Astrocyte of the spinal cord (primary cell): ENCODE measurements around the gene TEAD4.

Experiments used
- DNase-seq: peaks from one replicate; pipeline ENCODE4 v3.0.0; 2011; ENCODE audit warnings: low read depth, low spot score
- H3K4me3 ChIP-seq: 2 replicates; pipeline ENCODE4 v1.5.1; 2011; ENCODE audit warnings: low read depth, mild to moderate bottlenecking, low read length, moderate library complexity
- in situ Hi-C: cut with HindIII; loops from 2 replicates; pipeline ENCODE4 v1.10.0; 2017; ENCODE audit warnings: low sequenced_read_pairs
- TF ChIP-seq, protein P1 (sequence below): IDR thresholded peaks from 2 replicates; pipeline ENCODE4 v1.5.1; 2012; ENCODE audit warnings: low read depth, mild to moderate bottlenecking, low read length, inconsistent platforms

The TEAD4 gene

DNA sequence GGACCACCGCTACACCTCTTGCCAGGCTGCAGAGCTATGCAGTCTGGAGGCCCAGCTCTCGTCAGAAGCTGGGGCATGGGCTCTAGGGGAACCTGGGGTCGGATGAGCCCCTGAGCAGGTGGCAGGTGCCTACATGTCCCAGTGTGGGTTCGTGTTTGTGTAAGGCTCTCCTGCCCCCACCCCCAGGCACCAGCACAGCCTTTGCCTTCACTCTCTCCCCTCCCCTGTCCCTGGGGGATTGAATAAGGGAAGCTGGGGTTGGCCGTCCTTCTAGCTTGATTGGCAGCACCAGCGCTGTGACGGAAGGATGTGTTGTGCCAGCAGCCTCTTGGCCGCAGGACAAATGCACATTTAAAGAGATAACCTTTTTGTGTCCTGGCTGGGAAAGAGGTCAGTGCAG is 83.2 kb downstream of the TEAD4 start:
- no peak overlapping the region for H3K4me3 ChIP-seq
- in situ Hi-C loops: no loop called here
- no peak for DNase-seq
- TF ChIP-seq, protein P1, sequence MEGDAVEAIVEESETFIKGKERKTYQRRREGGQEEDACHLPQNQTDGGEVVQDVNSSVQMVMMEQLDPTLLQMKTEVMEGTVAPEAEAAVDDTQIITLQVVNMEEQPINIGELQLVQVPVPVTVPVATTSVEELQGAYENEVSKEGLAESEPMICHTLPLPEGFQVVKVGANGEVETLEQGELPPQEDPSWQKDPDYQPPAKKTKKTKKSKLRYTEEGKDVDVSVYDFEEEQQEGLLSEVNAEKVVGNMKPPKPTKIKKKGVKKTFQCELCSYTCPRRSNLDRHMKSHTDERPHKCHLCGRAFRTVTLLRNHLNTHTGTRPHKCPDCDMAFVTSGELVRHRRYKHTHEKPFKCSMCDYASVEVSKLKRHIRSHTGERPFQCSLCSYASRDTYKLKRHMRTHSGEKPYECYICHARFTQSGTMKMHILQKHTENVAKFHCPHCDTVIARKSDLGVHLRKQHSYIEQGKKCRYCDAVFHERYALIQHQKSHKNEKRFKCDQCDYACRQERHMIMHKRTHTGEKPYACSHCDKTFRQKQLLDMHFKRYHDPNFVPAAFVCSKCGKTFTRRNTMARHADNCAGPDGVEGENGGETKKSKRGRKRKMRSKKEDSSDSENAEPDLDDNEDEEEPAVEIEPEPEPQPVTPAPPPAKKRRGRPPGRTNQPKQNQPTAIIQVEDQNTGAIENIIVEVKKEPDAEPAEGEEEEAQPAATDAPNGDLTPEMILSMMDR: no peak

DNA sequence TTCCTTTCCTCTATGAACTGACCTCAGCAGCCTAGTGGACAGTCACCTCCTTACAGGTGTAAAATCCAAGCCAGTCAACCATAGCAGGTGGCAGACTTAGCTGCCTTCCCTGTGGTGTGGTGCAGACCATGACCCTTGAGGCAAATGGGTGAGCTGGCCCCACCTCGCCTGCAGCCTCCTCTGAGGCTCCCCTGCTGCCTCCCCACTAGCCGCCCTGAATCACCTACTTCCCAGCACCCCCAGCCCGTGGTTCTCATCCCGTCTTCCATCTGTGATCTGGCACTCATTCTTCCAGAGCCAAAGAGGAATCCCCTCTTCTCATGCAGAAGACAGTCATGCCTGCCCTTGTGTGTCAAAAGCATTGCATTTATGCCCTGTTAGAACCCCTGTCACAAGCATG is 83.6 kb downstream of the TEAD4 start:
- no peak overlapping the region for H3K4me3 ChIP-seq
- TF ChIP-seq, protein P1: no peak
- no peak for DNase-seq
- in situ Hi-C loops: no loop called here

DNA sequence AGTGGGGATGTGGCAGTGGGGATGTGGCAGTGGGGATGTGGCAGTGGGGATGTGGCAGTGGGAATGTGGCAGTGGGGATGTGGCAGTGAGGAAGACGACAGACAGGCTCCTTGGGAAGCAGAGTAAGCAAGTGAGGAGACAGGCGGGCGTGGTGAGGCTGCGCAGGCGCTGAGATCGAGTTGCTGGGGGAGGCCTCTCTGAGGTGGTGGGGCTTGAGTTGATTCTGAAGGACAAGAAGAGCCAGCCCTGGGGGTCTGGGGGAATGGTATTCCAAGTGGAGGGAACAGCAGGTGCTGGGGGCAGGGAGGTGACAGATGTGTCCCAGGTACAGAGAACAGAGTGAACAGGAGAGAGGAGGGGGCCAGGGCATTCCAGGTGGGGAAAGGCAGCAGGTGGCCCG is 84.2 kb downstream of the TEAD4 start:
- in situ Hi-C loops: no loop called here
- TF ChIP-seq, protein P1: no peak
- H3K4me3 ChIP-seq: no peak overlapping the region
- no peak for DNase-seq

DNA sequence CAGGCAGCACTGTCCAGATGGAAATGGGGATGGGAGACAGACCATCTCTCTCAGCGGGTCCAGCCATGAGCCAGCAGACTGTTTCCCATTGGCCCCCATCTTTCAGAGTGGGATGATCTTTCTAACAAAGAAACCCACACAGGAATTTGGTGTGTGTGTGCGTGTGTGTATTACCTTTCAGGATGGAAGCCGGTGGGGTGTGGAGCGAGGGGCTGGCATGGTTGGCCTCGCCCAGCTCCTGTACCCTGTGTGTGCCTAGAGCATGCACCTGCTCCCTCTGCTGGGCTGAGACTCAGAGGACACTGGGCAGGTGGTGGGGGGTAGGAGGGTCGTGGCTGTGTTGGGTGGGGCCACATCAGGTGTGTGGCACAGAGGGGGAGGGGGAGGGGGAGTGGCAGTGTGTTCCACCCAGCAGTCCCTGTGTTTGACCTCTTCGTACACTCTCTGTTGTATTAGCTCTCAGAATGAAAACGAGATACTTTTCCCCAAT is 85.0 kb downstream of the TEAD4 start:
- in situ Hi-C loops: no loop called here
- DNase-seq: no peak
- TF ChIP-seq, protein P1: no peak

DNA sequence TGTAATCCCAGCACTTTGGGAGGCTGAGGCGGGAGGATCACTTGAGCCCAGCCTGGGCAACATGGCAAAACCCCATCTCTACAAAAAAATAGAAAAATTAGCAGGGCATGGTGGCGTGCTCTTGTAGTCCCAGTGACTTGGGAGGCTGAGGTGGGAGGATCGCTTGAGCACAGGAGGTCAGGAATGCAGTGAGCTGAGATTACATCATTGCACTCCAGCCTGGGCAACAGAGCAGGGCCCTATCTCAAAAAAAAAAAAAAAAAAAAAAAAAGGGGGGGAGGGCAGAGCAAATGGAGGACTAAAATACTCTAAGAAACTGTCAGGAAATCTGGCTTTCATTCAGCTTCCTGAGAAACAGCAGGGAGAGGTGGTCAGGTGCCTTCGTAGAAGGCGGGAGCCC is 86.3 kb downstream of the TEAD4 start:
- DNase-seq: no peak
- no peak overlapping the region for H3K4me3 ChIP-seq
- in situ Hi-C loops: no loop called here
- TF ChIP-seq, protein P1: no peak

More for the DNA sequence above, 85.0 kb downstream of the TEAD4 start:
- H3K4me3 ChIP-seq: no peak overlapping the region

DNA sequence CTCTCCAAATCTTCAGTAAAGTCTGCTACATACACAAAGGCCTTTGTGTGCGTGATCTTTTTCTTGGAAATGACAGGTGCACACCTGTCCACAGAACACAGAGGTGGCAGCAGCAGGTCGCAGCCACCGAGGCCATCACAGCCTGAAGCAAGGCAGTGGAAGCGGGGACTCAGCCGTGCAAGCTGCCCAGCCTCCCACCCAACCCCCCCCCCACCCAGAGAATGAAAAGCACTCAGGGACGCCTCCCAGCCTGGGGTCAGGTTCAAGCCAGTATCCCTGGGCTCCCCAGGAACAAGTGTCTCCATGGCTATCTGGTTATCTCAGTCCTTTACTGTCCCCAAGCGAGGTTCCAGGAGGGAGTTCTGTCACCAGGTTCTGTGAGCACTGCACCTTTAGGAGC is 86.8 kb downstream of the TEAD4 start:
- H3K4me3 ChIP-seq: no peak overlapping the region
- DNase-seq: no peak
- TF ChIP-seq, protein P1: no peak
- in situ Hi-C loops: no loop called here
